WTC11 (cell line): Measurements from ENCODE around the gene MORC4.

Experiments used
- ATF1 ChIP-seq: sonication (generic); formaldehyde crosslinking; IDR thresholded peaks from 2 replicates; pipeline ENCODE4 v1.8.1; 2023; ENCODE audit warnings: mild to moderate bottlenecking, moderate library complexity, missing genetic modification reagents
- CREM ChIP-seq: sonication (generic); formaldehyde crosslinking; IDR thresholded peaks from 2 replicates; pipeline ENCODE4 v1.8.1; 2022; ENCODE audit warnings: mild to moderate bottlenecking, missing genetic modification reagents, moderate library complexity
- ETV6 ChIP-seq: sonication (generic); formaldehyde crosslinking; IDR thresholded peaks from 2 replicates; pipeline ENCODE4 v1.8.1; 2022; ENCODE audit warnings: mild to moderate bottlenecking, missing genetic modification reagents
- TF ChIP-seq, protein P1 (sequence below): fragments of 200-600 bp; IDR thresholded peaks from 2 replicates; pipeline ENCODE4 v1.8.0; 2022; ENCODE audit warnings: antibody characterized with exemption
- TF ChIP-seq, protein P2 (sequence below): sonication (generic); formaldehyde crosslinking; IDR thresholded peaks from 2 replicates; pipeline ENCODE4 v1.8.0; 2022; ENCODE audit warnings: mild to moderate bottlenecking, missing genetic modification reagents
- TF ChIP-seq, protein P3 (sequence below): sonication (generic); formaldehyde crosslinking; IDR thresholded peaks from 2 replicates; pipeline ENCODE4 v1.8.1; 2023; ENCODE audit warnings: mild to moderate bottlenecking, moderate library complexity, missing genetic modification reagents

DNA sequence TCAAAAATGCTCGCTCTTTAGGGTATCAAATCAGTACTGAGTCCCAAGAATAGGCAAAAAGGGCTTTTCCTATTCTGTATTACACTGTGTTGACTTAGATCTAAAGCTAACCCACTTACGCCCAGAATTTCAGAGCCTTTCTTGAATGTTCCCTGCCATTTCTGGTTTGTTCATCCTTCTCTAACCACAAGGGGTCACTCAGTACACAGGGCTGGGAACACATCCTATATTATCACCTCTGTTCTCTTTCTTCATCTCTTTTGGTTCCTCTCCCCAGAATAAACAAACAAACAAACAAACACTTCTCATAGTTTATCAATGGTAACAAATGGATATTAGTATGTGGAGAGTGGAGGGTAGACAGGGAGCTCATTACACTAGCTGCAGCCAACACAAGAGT is 25.5 kb upstream of the MORC4 start:
- TF ChIP-seq CREM (CRISPR knock-in tag) (no peak), ATF1 (CRISPR knock-in tag) (no peak), ETV6 (CRISPR knock-in tag) (no peak)
- TF ChIP-seq, protein P1, sequence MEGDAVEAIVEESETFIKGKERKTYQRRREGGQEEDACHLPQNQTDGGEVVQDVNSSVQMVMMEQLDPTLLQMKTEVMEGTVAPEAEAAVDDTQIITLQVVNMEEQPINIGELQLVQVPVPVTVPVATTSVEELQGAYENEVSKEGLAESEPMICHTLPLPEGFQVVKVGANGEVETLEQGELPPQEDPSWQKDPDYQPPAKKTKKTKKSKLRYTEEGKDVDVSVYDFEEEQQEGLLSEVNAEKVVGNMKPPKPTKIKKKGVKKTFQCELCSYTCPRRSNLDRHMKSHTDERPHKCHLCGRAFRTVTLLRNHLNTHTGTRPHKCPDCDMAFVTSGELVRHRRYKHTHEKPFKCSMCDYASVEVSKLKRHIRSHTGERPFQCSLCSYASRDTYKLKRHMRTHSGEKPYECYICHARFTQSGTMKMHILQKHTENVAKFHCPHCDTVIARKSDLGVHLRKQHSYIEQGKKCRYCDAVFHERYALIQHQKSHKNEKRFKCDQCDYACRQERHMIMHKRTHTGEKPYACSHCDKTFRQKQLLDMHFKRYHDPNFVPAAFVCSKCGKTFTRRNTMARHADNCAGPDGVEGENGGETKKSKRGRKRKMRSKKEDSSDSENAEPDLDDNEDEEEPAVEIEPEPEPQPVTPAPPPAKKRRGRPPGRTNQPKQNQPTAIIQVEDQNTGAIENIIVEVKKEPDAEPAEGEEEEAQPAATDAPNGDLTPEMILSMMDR: no peak
- TF ChIP-seq, protein P2, sequence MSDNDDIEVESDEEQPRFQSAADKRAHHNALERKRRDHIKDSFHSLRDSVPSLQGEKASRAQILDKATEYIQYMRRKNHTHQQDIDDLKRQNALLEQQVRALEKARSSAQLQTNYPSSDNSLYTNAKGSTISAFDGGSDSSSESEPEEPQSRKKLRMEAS (CRISPR knock-in tag): no peak
- TF ChIP-seq, protein P3, sequence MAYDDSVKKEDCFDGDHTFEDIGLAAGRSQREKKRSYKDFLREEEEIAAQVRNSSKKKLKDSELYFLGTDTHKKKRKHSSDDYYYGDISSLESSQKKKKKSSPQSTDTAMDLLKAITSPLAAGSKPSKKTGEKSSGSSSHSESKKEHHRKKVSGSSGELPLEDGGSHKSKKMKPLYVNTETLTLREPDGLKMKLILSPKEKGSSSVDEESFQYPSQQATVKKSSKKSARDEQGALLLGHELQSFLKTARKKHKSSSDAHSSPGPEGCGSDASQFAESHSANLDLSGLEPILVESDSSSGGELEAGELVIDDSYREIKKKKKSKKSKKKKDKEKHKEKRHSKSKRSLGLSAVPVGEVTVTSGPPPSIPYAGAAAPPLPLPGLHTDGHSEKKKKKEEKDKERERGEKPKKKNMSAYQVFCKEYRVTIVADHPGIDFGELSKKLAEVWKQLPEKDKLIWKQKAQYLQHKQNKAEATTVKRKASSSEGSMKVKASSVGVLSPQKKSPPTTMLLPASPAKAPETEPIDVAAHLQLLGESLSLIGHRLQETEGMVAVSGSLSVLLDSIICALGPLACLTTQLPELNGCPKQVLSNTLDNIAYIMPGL (CRISPR knock-in tag): no peak
